Measurements from ENCODE around the gene CCDC81.

CCDC81 gene

DNA sequence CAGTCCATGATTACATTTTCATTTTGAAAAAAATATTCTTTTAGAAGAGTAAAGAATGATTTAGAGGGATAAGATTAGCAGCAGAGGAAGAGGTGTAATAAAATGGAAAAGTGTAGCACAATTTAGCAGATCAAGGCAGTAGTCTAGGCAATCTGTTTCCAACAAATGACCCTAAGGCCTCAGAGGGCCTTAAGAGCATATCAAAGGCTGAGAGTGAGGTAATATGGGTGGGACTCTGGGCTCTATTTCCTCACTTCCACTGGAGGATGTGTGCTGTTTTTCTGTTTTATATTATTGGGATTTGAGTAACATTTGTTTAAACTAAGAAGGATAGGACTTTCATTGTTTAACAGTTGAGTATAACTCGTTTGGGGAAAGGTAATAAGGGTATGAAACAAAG is 28.8 kb downstream of the CCDC81 start:
- H3K79me2 ChIP-seq (ENCODE audit: control insufficient read depth, insufficient read depth, low read length, poor library complexity) = no peaks in the 10 kb centered on the region
- no peaks in the 10 kb centered on the region for H3K9me3 ChIP-seq (ENCODE audit: insufficient read depth, low read depth, low read length)
- no peak overlapping the region for H3K18ac ChIP-seq (ENCODE audit: low read length)
- H3K9ac ChIP-seq (ENCODE audit: low read length) = no peak overlapping the region
- no peak overlapping the region for H2BK120ac ChIP-seq (ENCODE audit: insufficient read depth, low read length, poor library complexity)
- no CpG with 5 or more reads among the region's 1 CpG for WGBS (ENCODE audit: extremely low coverage, insufficient coverage, insufficient read length)
- DNase-seq = no peak
- H4K12ac ChIP-seq (ENCODE audit: low read depth, low read length) = no peak overlapping the region
- H2AK5ac ChIP-seq (ENCODE audit: low read length) = no peak overlapping the region
- H3K27me3 ChIP-seq (ENCODE audit: insufficient read depth, low read length) = no peaks in the 10 kb centered on the region
- no peaks in the 10 kb centered on the region for H3K36me3 ChIP-seq (ENCODE audit: control insufficient read depth in 1 of 2, insufficient read depth in 2 of 2, low read length in 2 of 2)
- H3K4me2 ChIP-seq (ENCODE audit: low read length) = no peak overlapping the region
- no peaks in the 10 kb centered on the region for H3K79me1 ChIP-seq (ENCODE audit: low read length)
- no peak overlapping the region for H3K14ac ChIP-seq (ENCODE audit: low read length)
- no peak overlapping the region for H2BK5ac ChIP-seq (ENCODE audit: low read depth, low read length, poor library complexity)
- no peak overlapping the region for H3K27ac ChIP-seq (ENCODE audit: low read depth, low read length)
- no peak overlapping the region for H3K4me3 ChIP-seq (ENCODE audit: low read depth, low read length)
- no peaks in the 10 kb centered on the region for H3K4me1 ChIP-seq (ENCODE audit: control insufficient read depth in 1 of 2, insufficient read depth in 2 of 2, low read length in 2 of 2)
- no peak overlapping the region for H3K4ac ChIP-seq (ENCODE audit: low read depth, low read length)
- H4K91ac ChIP-seq (ENCODE audit: low read depth, low read length) = no peak overlapping the region
- H3K23ac ChIP-seq (ENCODE audit: low read length) = no peak overlapping the region
- H2BK12ac ChIP-seq (ENCODE audit: low read length) = no peak overlapping the region
- no peak overlapping the region for H2AFZ ChIP-seq (ENCODE audit: insufficient read depth, low read length, poor library complexity)
- no peak overlapping the region for H4K8ac ChIP-seq (ENCODE audit: low read depth, low read length)

GRCh38 chr11:86408845-86409244 is 34.2 kb downstream of the CCDC81 start:
- H3K18ac ChIP-seq (ENCODE audit: low read length) = no peak overlapping the region
- no peak overlapping the region for H4K91ac ChIP-seq (ENCODE audit: low read depth, low read length)
- no peak overlapping the region for H4K12ac ChIP-seq (ENCODE audit: low read depth, low read length)
- no peak overlapping the region for H2BK12ac ChIP-seq (ENCODE audit: low read length)
- H2AFZ ChIP-seq (ENCODE audit: insufficient read depth, low read length, poor library complexity) = no peak overlapping the region
- no peaks in the 10 kb centered on the region for H3K27me3 ChIP-seq (ENCODE audit: insufficient read depth, low read length)
- no peak overlapping the region for H3K14ac ChIP-seq (ENCODE audit: low read length)
- H2BK5ac ChIP-seq (ENCODE audit: low read depth, low read length, poor library complexity) = no peak overlapping the region
- H3K9me3 ChIP-seq (ENCODE audit: insufficient read depth, low read depth, low read length) = no peaks in the 10 kb centered on the region
- H3K9ac ChIP-seq (ENCODE audit: low read length) = no peak overlapping the region
- no peaks in the 10 kb centered on the region for H3K79me1 ChIP-seq (ENCODE audit: low read length)
- no peak overlapping the region for H3K23ac ChIP-seq (ENCODE audit: low read length)
- no peak for DNase-seq
- no peak overlapping the region for H3K27ac ChIP-seq (ENCODE audit: low read depth, low read length)
- no peak overlapping the region for H3K4ac ChIP-seq (ENCODE audit: low read depth, low read length)
- no peaks in the 10 kb centered on the region for H3K79me2 ChIP-seq (ENCODE audit: control insufficient read depth, insufficient read depth, low read length, poor library complexity)
- H4K8ac ChIP-seq (ENCODE audit: low read depth, low read length) = no peak overlapping the region
- no peak overlapping the region for H2BK120ac ChIP-seq (ENCODE audit: insufficient read depth, low read length, poor library complexity)
- no peak overlapping the region for H3K4me3 ChIP-seq (ENCODE audit: low read depth, low read length)
- no peak overlapping the region for H3K4me2 ChIP-seq (ENCODE audit: low read length)
- no peaks in the 10 kb centered on the region for H3K4me1 ChIP-seq (ENCODE audit: control insufficient read depth in 1 of 2, insufficient read depth in 2 of 2, low read length in 2 of 2)
- no peak overlapping the region for H2AK5ac ChIP-seq (ENCODE audit: low read length)
- no peaks in the 10 kb centered on the region for H3K36me3 ChIP-seq (ENCODE audit: control insufficient read depth in 1 of 2, insufficient read depth in 2 of 2, low read length in 2 of 2)

- no peaks in the 10 kb centered on the region for H3K4me1 ChIP-seq (ENCODE audit: control insufficient read depth in 1 of 2, insufficient read depth in 2 of 2, low read length in 2 of 2)
- H2AK5ac ChIP-seq (ENCODE audit: low read length) = no peak overlapping the region
- no peak overlapping the region for H3K4me2 ChIP-seq (ENCODE audit: low read length)
Observed at GRCh38 chr11:86414032-86414431, 39.3 kb downstream of the CCDC81 start.

DNA sequence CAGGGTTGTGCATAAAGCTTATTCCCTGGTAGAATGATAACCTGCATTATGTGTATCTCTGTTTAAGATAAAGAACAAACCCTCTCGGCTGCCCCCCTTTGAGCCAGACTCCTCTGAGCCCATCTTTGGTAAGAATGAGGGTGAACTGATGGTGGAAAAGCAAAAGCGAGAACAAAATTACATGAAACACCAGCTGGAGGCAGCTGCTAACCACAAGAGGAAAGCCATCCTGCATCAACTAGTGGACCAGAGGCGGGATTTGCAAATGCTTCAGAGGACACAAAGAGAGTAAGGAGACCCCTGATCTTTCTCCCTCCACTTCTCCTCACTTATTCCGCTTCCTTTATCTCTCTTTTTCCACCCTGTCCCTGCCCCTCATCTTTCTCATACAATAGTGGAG is 40.3 kb downstream of the CCDC81 start:
- Histone ChIP-seq H3K4ac (ENCODE audit: low read depth, low read length) (no peak overlapping the region), H4K91ac (ENCODE audit: low read depth, low read length) (no peak overlapping the region), H3K4me2 (ENCODE audit: low read length) (no peak overlapping the region), H2BK120ac (ENCODE audit: insufficient read depth, low read length, poor library complexity) (no peak overlapping the region), H3K9me3 (ENCODE audit: insufficient read depth, low read depth, low read length) (no peaks in the 10 kb centered on the region), H3K79me1 (ENCODE audit: low read length) (no peaks in the 10 kb centered on the region), H3K9ac (ENCODE audit: low read length) (no peak overlapping the region), H4K12ac (ENCODE audit: low read depth, low read length) (no peak overlapping the region), H2BK5ac (ENCODE audit: low read depth, low read length, poor library complexity) (no peak overlapping the region), H3K23ac (ENCODE audit: low read length) (no peak overlapping the region), H4K8ac (ENCODE audit: low read depth, low read length) (no peak overlapping the region), H3K14ac (ENCODE audit: low read length) (no peak overlapping the region), H3K27ac (ENCODE audit: low read depth, low read length) (no peak overlapping the region), H3K4me1 (ENCODE audit: control insufficient read depth in 1 of 2, insufficient read depth in 2 of 2, low read length in 2 of 2) (no peaks in the 10 kb centered on the region), H3K4me3 (ENCODE audit: low read depth, low read length) (no peak overlapping the region), H2AFZ (ENCODE audit: insufficient read depth, low read length, poor library complexity) (no peak overlapping the region), H3K18ac (ENCODE audit: low read length) (no peak overlapping the region), H2BK12ac (ENCODE audit: low read length) (no peak overlapping the region), H2AK5ac (ENCODE audit: low read length) (no peak overlapping the region), H3K27me3 (ENCODE audit: insufficient read depth, low read length) (no peaks in the 10 kb centered on the region), H3K79me2 (ENCODE audit: control insufficient read depth, insufficient read depth, low read length, poor library complexity) (no peaks in the 10 kb centered on the region), H3K36me3 (ENCODE audit: control insufficient read depth in 1 of 2, insufficient read depth in 2 of 2, low read length in 2 of 2) (no peaks in the 10 kb centered on the region)
- no peak for DNase-seq
- 100% methylated on average over 1 of the region's 4 CpGs for WGBS (ENCODE audit: extremely low coverage, insufficient coverage, insufficient read length)

More at GRCh38 chr11:86414032-86414431, 39.3 kb downstream of the CCDC81 start:
- Histone ChIP-seq H3K9me3 (ENCODE audit: insufficient read depth, low read depth, low read length) (no peaks in the 10 kb centered on the region), H3K27ac (ENCODE audit: low read depth, low read length) (no peak overlapping the region), H4K91ac (ENCODE audit: low read depth, low read length) (no peak overlapping the region), H3K27me3 (ENCODE audit: insufficient read depth, low read length) (no peaks in the 10 kb centered on the region), H3K14ac (ENCODE audit: low read length) (no peak overlapping the region), H3K18ac (ENCODE audit: low read length) (no peak overlapping the region), H3K4me3 (ENCODE audit: low read depth, low read length) (no peak overlapping the region), H2BK120ac (ENCODE audit: insufficient read depth, low read length, poor library complexity) (no peak overlapping the region), H3K36me3 (ENCODE audit: control insufficient read depth in 1 of 2, insufficient read depth in 2 of 2, low read length in 2 of 2) (no peaks in the 10 kb centered on the region), H2AFZ (ENCODE audit: insufficient read depth, low read length, poor library complexity) (no peak overlapping the region), H3K79me2 (ENCODE audit: control insufficient read depth, insufficient read depth, low read length, poor library complexity) (no peaks in the 10 kb centered on the region), H2BK12ac (ENCODE audit: low read length) (no peak overlapping the region), H3K79me1 (ENCODE audit: low read length) (no peaks in the 10 kb centered on the region), H3K4ac (ENCODE audit: low read depth, low read length) (no peak overlapping the region), H2BK5ac (ENCODE audit: low read depth, low read length, poor library complexity) (no peak overlapping the region), H3K23ac (ENCODE audit: low read length) (no peak overlapping the region), H4K8ac (ENCODE audit: low read depth, low read length) (no peak overlapping the region), H3K9ac (ENCODE audit: low read length) (no peak overlapping the region), H4K12ac (ENCODE audit: low read depth, low read length) (no peak overlapping the region)
- WGBS (ENCODE audit: extremely low coverage, insufficient coverage, insufficient read length) = no CpG with 5 or more reads among the region's 2 CpGs
- no peak for DNase-seq
